HCT116 (cell line): ENCODE measurements around the gene RCOR1.

Experiments
- FOSL1 ChIP-seq: IDR thresholded peaks from 2 replicates; pipeline ENCODE4 v1.6.1; 2012; ENCODE audit warnings: low read depth
- POLR2A ChIP-seq: IDR thresholded peaks from 2 replicates; pipeline ENCODE4 v1.7.0; 2011; ENCODE audit warnings: borderline replicate concordance; ENCODE audit not compliant: insufficient read depth, insufficient read length; ENCODE audit errors: extremely low read depth
- POLR2AphosphoS5 ChIP-seq: IDR thresholded peaks from 2 replicates; pipeline ENCODE4 v1.6.1; 2011; ENCODE audit warnings: mild to moderate bottlenecking, low read depth, low read length, moderate library complexity
- YY1 ChIP-seq: IDR thresholded peaks from 2 replicates; pipeline ENCODE4 v1.6.1; 2011; ENCODE audit warnings: low read length, low read depth, moderate library complexity, mild to moderate bottlenecking; ENCODE audit not compliant: insufficient replicate concordance; ENCODE audit errors: extremely low read depth
- TF ChIP-seq, protein P1 (sequence below), 3 experiments: fragments of 200-600 bp in 1 of 3; sonication (generic) in 1 of 3; IDR thresholded peaks in 2 of 3; conservative IDR thresholded peaks in 1 of 3; 2 replicates each; pipeline ENCODE4 v1.5.1; 2012 to 2017; ENCODE audit warnings: low read depth in 2 of 3, low read length in 2 of 3, antibody characterized with exemption in 1 of 3, borderline replicate concordance in 1 of 3, control low read depth in 1 of 3, mild to moderate bottlenecking in 1 of 3, mixed read lengths in 1 of 3, mixed run types in 1 of 3, moderate library complexity in 1 of 3; ENCODE audit not compliant: insufficient read depth in 1 of 3

DNA sequence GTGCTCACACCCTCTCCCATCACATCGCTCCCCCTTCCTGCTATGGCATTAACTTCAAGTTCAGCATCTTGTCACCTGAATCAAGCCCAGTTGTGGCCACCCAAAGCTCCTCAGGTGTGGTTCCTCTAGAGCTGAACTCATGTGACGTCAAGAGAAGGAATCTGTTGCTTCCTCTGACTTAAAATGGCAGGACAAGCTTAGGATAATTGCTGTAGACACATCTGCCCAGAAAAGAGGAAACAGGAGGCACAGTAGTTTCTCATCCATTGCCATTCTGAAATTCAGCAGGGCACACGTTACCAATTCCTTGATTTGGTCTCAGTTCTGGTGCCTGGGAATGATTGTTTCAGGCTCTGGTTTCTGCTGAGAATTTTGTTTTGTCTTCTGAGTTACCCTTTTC, 52.1 kb downstream of the RCOR1 start:
- TF ChIP-seq, protein P1, sequence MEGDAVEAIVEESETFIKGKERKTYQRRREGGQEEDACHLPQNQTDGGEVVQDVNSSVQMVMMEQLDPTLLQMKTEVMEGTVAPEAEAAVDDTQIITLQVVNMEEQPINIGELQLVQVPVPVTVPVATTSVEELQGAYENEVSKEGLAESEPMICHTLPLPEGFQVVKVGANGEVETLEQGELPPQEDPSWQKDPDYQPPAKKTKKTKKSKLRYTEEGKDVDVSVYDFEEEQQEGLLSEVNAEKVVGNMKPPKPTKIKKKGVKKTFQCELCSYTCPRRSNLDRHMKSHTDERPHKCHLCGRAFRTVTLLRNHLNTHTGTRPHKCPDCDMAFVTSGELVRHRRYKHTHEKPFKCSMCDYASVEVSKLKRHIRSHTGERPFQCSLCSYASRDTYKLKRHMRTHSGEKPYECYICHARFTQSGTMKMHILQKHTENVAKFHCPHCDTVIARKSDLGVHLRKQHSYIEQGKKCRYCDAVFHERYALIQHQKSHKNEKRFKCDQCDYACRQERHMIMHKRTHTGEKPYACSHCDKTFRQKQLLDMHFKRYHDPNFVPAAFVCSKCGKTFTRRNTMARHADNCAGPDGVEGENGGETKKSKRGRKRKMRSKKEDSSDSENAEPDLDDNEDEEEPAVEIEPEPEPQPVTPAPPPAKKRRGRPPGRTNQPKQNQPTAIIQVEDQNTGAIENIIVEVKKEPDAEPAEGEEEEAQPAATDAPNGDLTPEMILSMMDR (IDR thresholded peaks at IDR 0.05 in 2 of 3, conservative IDR thresholded peaks at IDR 0.05 in 1 of 3; ENCODE audit: borderline replicate concordance in 1 of 3, insufficient read depth in 1 of 3, low read depth in 2 of 3, low read length in 2 of 3), result no peak
- TF ChIP-seq YY1 (no peak), FOSL1 (no peak), POLR2AphosphoS5 (no peak), POLR2A (no peak)
